ENCODE measurements around the gene CD3D. TPM values are rescaled to one million over a fixed set of nuclear protein-coding genes. Genes with fewer than 3 reads are reported as not detected.

CD3D gene
- total RNA-seq, 1 donor from 2014 or later = not detected

GRCh38 chr11:118304227-118304567 lies 38.3 kb downstream of the CD3D start:
- no peaks in the 10 kb centered on the region for H3K36me3 Mint-ChIP-seq
- no peaks in the 10 kb centered on the region for H3K4me1 Mint-ChIP-seq
- DNase-seq (ENCODE audit: low spot score in 2 of 2, unreplicated experiment in 2 of 2) = no peak
- no peaks in the 10 kb centered on the region for H3K9me3 Mint-ChIP-seq
- TF ChIP-seq, protein P1, sequence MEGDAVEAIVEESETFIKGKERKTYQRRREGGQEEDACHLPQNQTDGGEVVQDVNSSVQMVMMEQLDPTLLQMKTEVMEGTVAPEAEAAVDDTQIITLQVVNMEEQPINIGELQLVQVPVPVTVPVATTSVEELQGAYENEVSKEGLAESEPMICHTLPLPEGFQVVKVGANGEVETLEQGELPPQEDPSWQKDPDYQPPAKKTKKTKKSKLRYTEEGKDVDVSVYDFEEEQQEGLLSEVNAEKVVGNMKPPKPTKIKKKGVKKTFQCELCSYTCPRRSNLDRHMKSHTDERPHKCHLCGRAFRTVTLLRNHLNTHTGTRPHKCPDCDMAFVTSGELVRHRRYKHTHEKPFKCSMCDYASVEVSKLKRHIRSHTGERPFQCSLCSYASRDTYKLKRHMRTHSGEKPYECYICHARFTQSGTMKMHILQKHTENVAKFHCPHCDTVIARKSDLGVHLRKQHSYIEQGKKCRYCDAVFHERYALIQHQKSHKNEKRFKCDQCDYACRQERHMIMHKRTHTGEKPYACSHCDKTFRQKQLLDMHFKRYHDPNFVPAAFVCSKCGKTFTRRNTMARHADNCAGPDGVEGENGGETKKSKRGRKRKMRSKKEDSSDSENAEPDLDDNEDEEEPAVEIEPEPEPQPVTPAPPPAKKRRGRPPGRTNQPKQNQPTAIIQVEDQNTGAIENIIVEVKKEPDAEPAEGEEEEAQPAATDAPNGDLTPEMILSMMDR (IDR thresholded peaks at IDR 0.05; ENCODE audit: unreplicated experiment) = no peak
- peaks cover 65% of the 10 kb centered on the region for H3K27me3 Mint-ChIP-seq (ENCODE audit: low read depth)
- no peak overlapping the region for H3K4me3 Mint-ChIP-seq
- H3K27ac Mint-ChIP-seq = no peak overlapping the region

- no peaks in the 10 kb centered on the region for H3K9me3 Mint-ChIP-seq
- no peaks in the 10 kb centered on the region for H3K36me3 Mint-ChIP-seq
- H3K4me1 Mint-ChIP-seq = no peaks in the 10 kb centered on the region
- no peak overlapping the region for H3K4me3 Mint-ChIP-seq
- H3K27ac Mint-ChIP-seq = no peak overlapping the region
- no peak for DNase-seq (ENCODE audit: low spot score in 2 of 2, unreplicated experiment in 2 of 2)
- H3K27me3 Mint-ChIP-seq (ENCODE audit: low read depth) = peaks cover 58% of the 10 kb centered on the region
- TF ChIP-seq, protein P1 (IDR thresholded peaks at IDR 0.05; ENCODE audit: unreplicated experiment) = no peak
These were observed 40.8 kb downstream of the CD3D start for GRCh38 chr11:118301600-118302195.

- peaks cover 62% of the 10 kb centered on the region for H3K27me3 Mint-ChIP-seq (ENCODE audit: low read depth)
- no peaks in the 10 kb centered on the region for H3K4me1 Mint-ChIP-seq
- TF ChIP-seq, protein P1 (IDR thresholded peaks at IDR 0.05; ENCODE audit: unreplicated experiment) = no peak
- no peaks in the 10 kb centered on the region for H3K9me3 Mint-ChIP-seq
- H3K27ac Mint-ChIP-seq = no peak overlapping the region
- H3K36me3 Mint-ChIP-seq = no peaks in the 10 kb centered on the region
- H3K4me3 Mint-ChIP-seq = no peak overlapping the region
- no peak for DNase-seq (ENCODE audit: low spot score in 2 of 2, unreplicated experiment in 2 of 2)
These were observed 46.6 kb downstream of the CD3D start for GRCh38 chr11:118295815-118296454.

- Mint-ChIP-seq H3K4me3 (no peak overlapping the region), H3K27me3 (ENCODE audit: low read depth) (peaks cover 57% of the 10 kb centered on the region), H3K4me1 (no peaks in the 10 kb centered on the region), H3K9me3 (no peaks in the 10 kb centered on the region), H3K27ac (no peak overlapping the region), H3K36me3 (no peaks in the 10 kb centered on the region)
- TF ChIP-seq, protein P1 (IDR thresholded peaks at IDR 0.05; ENCODE audit: unreplicated experiment) = no peak
- no peak for DNase-seq (ENCODE audit: low spot score in 2 of 2, unreplicated experiment in 2 of 2)
These were observed 47.3 kb downstream of the CD3D start for GRCh38 chr11:118295199-118295598.

DNA sequence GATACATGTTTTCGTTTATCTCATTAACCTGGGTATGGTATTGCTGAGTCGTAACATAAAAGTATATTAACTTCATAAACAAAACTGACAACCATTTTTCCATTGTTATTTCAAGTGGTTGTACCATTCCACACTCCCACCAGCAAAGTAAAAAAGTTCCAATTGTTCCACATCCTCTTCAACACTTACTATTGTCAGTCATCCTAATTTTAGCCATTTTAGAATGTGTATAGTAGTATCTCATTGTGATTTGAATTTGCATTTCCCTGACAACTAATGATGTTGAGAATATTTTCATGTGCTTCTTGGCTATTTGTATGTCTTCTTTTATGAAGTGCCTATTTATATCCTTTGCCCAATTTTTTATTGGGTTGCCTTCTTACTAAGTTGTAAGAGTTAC lies 48.5 kb downstream of the CD3D start:
- Mint-ChIP-seq H3K36me3 (no peaks in the 10 kb centered on the region), H3K4me1 (peaks cover 2% of the 10 kb centered on the region), H3K27me3 (ENCODE audit: low read depth) (peaks cover 52% of the 10 kb centered on the region), H3K27ac (no peak overlapping the region), H3K4me3 (no peak overlapping the region), H3K9me3 (peaks cover 3% of the 10 kb centered on the region)
- TF ChIP-seq, protein P1 (IDR thresholded peaks at IDR 0.05; ENCODE audit: unreplicated experiment) = no peak
- DNase-seq (ENCODE audit: low spot score in 2 of 2, unreplicated experiment in 2 of 2) = no peak
